SJSA1 (cell line): ENCODE results near the gene USH1C. TPM values are rescaled to one million over a fixed set of nuclear protein-coding genes. Genes with fewer than 3 reads are reported as not detected.

Source experiments
- DNase-seq, 2 experiments: peaks; one replicate each; pipeline ENCODE4 v3.0.0-alpha.2; 2015 to 2020; ENCODE audit warnings: low spot score in 2 of 2, low read depth in 1 of 2
- H3K27ac ChIP-seq: fragments of 250-450 bp; sonication (Bioruptor Pico); 2 replicates; pipeline ENCODE4 v1.5.1; 2020; ENCODE audit warnings: mild to moderate bottlenecking, moderate library complexity
- H3K27me3 ChIP-seq: fragments of 250-450 bp; sonication (Bioruptor Pico); replicated peaks from 2 replicates; pipeline ENCODE4 v1.5.1; 2020; ENCODE audit warnings: mild to moderate bottlenecking, moderate library complexity
- H3K36me3 ChIP-seq: fragments of 250-450 bp; sonication (Bioruptor Pico); 2 replicates; pipeline ENCODE4 v1.5.1; 2020; ENCODE audit warnings: mild to moderate bottlenecking
- H3K4me1 ChIP-seq: fragments of 250-450 bp; sonication (Bioruptor Pico); replicated peaks from 2 replicates; pipeline ENCODE4 v1.6.1; 2021; ENCODE audit warnings: mild to moderate bottlenecking
- H3K4me3 ChIP-seq: fragments of 250-450 bp; sonication (Bioruptor Pico); 2 replicates; pipeline ENCODE4 v1.5.1; 2020; ENCODE audit warnings: mild to moderate bottlenecking
- H3K9me3 ChIP-seq: fragments of 250-450 bp; sonication (Bioruptor Pico); replicated peaks from 2 replicates; pipeline ENCODE4 v1.5.1; 2020; ENCODE audit warnings: mild to moderate bottlenecking
- total RNA-seq: library from RNA; depleted of rRNA; stranded (reverse); fragments of >200 nt; shearing (Covaris generic); gene quantifications from 2 replicates; pipeline ENCODE4 v1.2.3, GENCODE V29; 2014

The USH1C gene
- total RNA-seq, 1 experiment from 2014 or later: not detected

DNA sequence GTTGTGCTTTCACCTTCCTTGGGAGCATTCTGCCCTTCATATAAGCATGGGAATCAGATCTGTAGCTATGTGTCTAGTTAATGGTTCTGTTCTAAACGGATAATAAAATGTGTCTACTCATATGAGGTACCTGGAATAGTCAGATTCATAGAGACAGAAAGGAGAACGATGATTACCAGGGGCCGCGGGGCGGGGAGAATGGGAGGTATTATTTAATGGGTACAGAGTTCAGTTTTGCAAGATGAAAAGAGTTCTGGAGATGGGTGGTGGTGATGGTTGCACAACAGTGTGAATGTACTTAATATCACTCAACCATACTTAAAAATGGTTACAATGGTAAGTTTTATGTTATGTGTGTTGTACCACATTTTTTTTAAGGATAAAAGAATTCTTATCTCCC is 57.6 kb downstream of the USH1C start:
- H3K4me3 ChIP-seq: no peak overlapping the region
- H3K4me1 ChIP-seq: no peaks in the 10 kb centered on the region
- peaks cover 21% of the 10 kb centered on the region for H3K27me3 ChIP-seq
- H3K36me3 ChIP-seq: no peaks in the 10 kb centered on the region
- no peak for DNase-seq
- H3K27ac ChIP-seq: no peak overlapping the region
- no peaks in the 10 kb centered on the region for H3K9me3 ChIP-seq

DNA sequence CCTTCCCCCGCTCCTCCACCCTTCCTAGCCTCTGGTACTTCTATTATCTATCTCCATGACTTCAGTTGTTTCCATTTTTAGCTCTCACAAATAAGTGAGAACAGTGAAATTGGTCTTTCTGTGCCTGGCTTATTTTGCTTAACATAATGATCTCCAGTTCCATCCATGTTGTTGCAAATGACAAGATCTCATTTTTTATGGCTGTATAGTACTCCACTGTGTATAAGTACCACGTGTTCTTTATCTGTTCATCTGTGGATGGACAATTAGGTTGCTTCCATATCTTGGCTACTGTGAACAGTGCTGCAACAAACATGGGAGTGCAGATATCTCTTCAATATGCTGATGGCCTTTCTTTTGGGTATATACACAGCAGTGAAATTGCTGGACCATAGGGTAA is 60.7 kb downstream of the USH1C start:
- Histone ChIP-seq H3K36me3 (no peaks in the 10 kb centered on the region), H3K27me3 (peaks cover 20% of the 10 kb centered on the region), H3K9me3 (no peaks in the 10 kb centered on the region), H3K4me3 (no peak overlapping the region), H3K27ac (no peak overlapping the region), H3K4me1 (no peaks in the 10 kb centered on the region)
- DNase-seq: no peak

DNA sequence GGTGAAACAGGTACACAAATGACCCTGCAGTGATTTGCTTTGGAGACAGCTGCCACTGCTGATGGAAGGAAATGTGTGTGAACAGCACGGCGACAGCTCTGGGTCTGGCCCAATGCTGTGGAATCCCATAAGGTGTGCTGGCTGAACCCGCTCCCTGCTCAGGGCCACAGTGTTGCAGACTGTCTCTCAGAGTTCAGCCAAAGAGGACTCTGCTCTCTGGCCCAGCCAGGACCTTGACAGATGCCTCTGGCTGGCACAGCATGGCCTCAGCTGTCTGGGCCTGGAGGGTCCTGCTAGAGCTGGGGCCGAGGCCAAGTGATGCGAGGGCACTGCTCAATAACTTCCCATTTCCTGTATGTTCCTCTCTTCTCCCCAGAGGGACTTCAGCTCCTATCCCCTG is 62.3 kb downstream of the USH1C start:
- H3K4me3 ChIP-seq: no peak overlapping the region
- H3K4me1 ChIP-seq: no peaks in the 10 kb centered on the region
- no peaks in the 10 kb centered on the region for H3K36me3 ChIP-seq
- H3K27me3 ChIP-seq: peaks cover 29% of the 10 kb centered on the region
- no peak for DNase-seq
- H3K27ac ChIP-seq: no peak overlapping the region
- no peaks in the 10 kb centered on the region for H3K9me3 ChIP-seq

DNA sequence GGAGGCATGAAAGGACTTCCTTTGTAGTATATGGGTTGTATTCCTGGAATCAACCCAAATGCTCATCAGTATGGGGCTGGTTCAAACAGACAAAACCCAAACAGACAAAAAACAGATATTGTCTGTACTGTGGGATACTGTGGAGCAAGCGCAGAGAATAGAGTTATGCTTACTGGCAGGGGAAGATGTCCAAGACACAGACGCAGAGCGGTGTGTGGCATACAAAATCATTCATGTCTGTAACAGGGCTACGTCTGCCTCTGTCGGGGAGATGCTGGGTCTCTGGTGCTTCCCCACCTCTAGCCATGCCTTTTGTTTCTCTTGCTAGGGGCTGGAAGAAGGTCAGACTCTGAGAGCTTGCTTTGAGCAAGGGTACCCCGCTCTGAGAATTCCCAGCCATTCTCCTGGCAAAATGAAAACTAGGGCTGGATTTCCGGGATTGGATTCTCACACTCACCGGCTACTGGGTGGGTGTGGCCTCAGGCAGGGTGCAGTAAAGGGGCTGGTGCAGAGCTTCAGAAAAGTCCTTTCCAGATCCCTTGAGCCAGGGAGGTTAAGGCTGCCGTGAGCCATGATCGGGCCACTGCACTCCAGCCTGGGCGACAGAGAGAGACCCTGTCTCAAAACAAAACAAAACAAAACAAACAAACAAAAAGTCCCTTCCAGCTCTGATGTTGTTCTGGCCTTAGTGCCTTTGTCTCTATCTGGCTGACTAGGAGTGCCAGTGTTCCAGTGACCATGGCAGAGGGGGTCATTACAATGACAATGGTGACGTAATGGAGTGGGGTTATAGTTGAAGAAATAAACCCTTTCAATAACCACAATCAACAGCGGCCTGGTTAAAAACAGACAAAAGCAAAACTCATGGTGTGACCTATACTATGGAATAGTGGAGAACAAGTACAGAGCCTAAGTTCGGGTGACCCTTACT is 64.7 kb downstream of the USH1C start:
- no peaks in the 10 kb centered on the region for H3K9me3 ChIP-seq
- H3K4me1 ChIP-seq: no peaks in the 10 kb centered on the region
- DNase-seq: peak in 1 of 2 experiments; percentile 34
- no peaks in the 10 kb centered on the region for H3K36me3 ChIP-seq
- H3K4me3 ChIP-seq: no peak overlapping the region
- H3K27me3 ChIP-seq: peaks cover 46% of the 10 kb centered on the region
- H3K27ac ChIP-seq: no peak overlapping the region

DNA sequence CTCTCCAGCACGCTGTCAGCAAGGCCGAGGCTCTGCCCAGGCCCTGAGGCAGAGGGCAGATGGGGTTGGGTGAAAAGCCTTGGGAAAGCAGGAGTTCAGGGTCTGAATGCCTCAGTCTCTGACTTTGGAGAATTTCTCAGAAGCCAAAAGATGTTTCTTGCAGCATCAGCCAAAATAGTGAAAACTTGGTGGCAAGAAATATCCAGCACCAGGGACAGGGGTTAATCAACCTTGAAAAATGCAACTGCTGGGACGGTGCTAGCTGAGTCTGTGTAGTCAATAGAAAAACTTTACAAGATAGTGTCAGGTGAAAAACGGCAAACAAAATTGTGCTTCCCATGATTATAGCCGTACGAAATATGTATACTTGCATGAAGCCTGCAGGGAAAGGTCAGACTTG is 66.1 kb downstream of the USH1C start:
- Histone ChIP-seq H3K4me1 (no peaks in the 10 kb centered on the region), H3K9me3 (no peaks in the 10 kb centered on the region), H3K27ac (no peak overlapping the region), H3K4me3 (no peak overlapping the region), H3K36me3 (no peaks in the 10 kb centered on the region), H3K27me3 (peaks cover 43% of the 10 kb centered on the region)
- no peak for DNase-seq

DNA sequence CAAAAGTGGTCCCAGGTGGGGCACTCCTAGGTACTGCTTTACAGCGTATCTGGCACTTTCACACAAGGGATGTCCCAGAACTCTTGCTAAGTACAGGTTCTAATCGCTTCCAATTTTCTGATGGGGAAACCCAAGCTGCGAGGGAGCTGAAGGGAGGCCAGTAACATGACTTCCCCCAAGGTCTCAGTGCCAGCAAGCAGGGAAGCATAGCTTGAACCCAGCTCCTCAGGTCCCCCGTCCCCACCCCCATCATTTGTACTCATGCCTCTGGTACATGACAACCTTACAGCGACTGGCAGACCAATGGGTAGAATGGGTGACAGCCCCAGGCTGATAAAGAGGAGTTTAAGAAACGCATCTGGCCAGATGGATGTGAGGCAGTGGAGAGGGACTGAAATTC is 66.9 kb downstream of the USH1C start:
- H3K27me3 ChIP-seq: peaks cover 43% of the 10 kb centered on the region
- no peak for DNase-seq
- H3K4me1 ChIP-seq: no peaks in the 10 kb centered on the region
- H3K27ac ChIP-seq: no peak overlapping the region
- H3K36me3 ChIP-seq: no peaks in the 10 kb centered on the region
- no peak overlapping the region for H3K4me3 ChIP-seq
- no peaks in the 10 kb centered on the region for H3K9me3 ChIP-seq

DNA sequence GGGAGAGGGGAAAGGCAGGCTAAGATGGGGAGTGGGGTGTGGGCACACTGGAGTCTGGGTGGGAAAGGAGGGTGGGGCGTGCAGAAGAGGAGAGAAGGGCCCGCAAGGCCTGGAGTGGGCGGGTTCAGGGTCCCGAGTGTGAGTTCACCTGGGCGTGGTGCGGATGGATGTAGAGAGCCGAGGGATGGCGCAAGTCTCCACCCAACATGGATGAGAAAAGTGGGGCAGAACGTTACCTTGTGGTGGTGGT is 67.2 kb downstream of the USH1C start:
- Histone ChIP-seq H3K4me3 (no peak overlapping the region), H3K27me3 (peaks cover 43% of the 10 kb centered on the region)

DNA sequence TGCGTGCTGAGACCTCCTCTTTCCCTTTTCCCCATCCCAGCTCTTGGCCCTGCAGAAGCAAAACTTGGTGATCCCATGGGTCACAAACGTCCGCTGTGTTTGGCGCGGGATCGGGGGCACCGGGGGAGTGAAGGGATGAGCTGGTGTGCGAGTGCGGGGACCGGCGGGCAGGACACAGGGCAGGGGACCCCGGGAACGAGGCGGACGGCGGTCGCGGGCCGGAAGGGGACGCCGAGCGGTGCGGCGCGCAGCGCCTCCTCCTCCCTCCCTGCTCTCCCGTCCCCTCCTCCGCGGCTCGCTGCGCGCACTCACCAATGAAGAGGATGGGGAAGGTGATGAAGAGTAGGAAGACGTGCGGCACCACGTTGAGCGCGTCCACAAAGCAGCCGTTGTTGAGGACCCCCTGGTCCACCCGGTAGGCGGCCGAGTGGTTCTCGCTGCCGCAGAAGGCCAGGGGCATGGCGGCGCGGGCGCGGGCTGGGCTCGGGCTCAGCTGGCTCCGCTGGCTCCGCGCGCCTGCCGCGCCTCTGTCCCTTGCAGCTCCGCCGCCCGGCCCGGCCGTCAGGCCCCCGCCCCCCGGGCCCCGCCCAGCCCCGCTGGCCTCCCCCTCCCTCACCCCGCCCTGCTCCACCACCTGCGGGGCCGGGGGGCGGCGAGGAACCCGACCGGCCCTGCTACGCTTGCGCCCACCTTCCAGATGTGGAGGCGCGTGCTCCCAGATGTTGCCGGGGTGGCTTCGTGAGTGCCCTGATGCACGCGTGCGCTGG is 67.7 kb downstream of the USH1C start, which contains the start of gene ABCC8:
Gene ABCC8, minus strand, starts transcription at position 529 of the 767 bp plus-strand sequence. Its CDS starts 69 bp downstream, at position 460.
- H3K27me3 ChIP-seq: peaks cover 47% of the 10 kb centered on the region

More for the DNA sequence above, 67.2 kb downstream of the USH1C start:
- Histone ChIP-seq H3K4me1 (no peaks in the 10 kb centered on the region), H3K27ac (no peak overlapping the region), H3K36me3 (no peaks in the 10 kb centered on the region), H3K9me3 (no peaks in the 10 kb centered on the region)
- no peak for DNase-seq

DNA sequence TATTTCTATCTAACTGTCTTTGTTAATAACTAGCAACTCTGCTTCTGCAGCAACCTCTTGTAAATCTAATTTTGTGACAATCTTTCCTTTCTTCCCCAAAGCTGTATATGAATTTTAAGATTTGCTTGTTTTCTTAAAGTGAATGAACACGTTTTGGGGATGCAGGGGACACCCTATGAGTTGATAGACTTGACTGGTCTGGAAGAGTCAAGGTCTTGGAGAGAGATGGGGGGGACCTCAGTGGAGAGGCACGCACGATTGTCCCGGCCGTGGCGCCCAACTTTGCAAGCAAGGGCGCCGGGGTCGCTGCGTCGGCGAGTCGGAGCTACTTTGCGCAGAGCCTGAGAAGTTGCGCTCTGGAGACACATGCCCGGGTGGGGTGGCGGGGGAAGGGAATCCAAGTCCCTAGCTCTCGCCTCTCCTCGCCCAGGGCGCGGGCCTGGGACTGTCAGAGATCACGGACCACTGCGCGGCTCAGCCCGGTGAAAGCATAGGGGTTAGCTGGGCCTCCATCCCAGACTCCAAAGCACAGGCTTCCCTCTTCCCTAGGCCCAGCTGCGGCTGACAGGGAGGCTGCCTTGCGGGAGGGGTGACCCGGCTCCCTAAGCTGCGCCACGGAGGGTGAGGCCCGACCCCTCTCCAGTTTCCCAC is 68.4 kb downstream of the USH1C start:
- no peak for DNase-seq
- peaks cover 50% of the 10 kb centered on the region for H3K27me3 ChIP-seq
- no peak overlapping the region for H3K4me3 ChIP-seq
- H3K36me3 ChIP-seq: no peaks in the 10 kb centered on the region
- no peaks in the 10 kb centered on the region for H3K4me1 ChIP-seq
- H3K27ac ChIP-seq: no peak overlapping the region
- H3K9me3 ChIP-seq: no peaks in the 10 kb centered on the region

More for the DNA sequence above, 67.7 kb downstream of the USH1C start, which contains the start of gene ABCC8:
- Histone ChIP-seq H3K36me3 (no peaks in the 10 kb centered on the region), H3K4me1 (no peaks in the 10 kb centered on the region), H3K4me3 (no peak within 1 kb of the TSS), H3K27ac (no peak within 1 kb of the TSS), H3K9me3 (no peaks in the 10 kb centered on the region)
- no peak for DNase-seq

DNA sequence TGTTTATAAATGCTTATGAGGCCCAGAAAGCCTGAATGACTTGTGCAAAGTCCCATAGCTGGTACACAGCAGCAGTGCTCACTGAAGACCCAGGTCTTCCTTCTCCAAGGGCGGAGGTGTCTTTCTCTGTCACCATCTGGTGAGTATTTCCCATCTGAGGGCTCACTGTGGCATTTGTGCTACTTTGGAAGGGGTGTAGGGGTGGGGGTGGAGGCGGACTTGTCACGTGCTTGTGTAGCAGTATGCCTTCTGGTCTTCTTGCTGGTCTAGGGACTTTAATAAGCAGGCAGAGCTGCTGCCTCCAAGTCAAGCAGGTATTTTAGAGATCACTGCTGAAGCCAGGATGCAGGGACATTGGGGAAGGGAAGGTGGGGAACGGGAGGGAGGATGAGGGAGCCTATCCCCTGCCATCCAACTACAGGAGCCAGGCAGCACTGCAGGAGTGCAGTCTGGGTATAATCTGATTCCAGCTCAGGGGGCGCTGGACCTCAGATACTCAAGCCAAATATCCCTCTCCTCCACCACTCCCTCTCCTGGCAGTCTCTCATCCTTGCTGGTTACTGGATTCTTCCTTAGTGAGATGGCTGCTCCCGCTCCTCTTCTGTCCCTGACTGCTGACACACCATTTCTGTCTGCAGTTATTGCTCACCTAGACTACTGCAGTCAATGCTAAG is 71.0 kb downstream of the USH1C start:
- Histone ChIP-seq H3K36me3 (no peaks in the 10 kb centered on the region), H3K27ac (no peak overlapping the region), H3K9me3 (no peaks in the 10 kb centered on the region), H3K4me1 (no peaks in the 10 kb centered on the region), H3K4me3 (no peak overlapping the region), H3K27me3 (peaks cover 38% of the 10 kb centered on the region)
- no peak for DNase-seq

DNA sequence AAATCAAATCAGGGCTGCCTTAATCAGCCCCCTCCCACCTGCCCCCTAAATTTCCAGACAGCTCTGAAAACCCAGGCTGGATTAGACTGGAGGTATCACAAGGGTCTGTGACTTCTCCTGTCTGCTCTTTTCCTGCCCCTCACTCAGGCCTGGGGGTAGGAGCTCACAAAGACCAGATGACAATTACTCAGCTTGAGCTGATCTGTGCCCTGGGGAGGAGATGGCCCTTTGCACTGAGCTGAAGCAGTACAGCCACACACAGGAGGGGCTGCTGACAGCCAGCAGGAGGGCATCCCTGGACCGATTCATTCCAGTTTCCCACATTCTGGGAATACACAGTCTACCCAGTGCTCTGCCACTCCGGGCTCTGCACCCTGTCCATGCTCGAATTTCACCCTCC is 71.7 kb downstream of the USH1C start:
- no peak overlapping the region for H3K27ac ChIP-seq
- H3K4me1 ChIP-seq: no peaks in the 10 kb centered on the region
- peaks cover 30% of the 10 kb centered on the region for H3K27me3 ChIP-seq
- no peak for DNase-seq
- H3K36me3 ChIP-seq: no peaks in the 10 kb centered on the region
- H3K4me3 ChIP-seq: no peak overlapping the region
- H3K9me3 ChIP-seq: no peaks in the 10 kb centered on the region

DNA sequence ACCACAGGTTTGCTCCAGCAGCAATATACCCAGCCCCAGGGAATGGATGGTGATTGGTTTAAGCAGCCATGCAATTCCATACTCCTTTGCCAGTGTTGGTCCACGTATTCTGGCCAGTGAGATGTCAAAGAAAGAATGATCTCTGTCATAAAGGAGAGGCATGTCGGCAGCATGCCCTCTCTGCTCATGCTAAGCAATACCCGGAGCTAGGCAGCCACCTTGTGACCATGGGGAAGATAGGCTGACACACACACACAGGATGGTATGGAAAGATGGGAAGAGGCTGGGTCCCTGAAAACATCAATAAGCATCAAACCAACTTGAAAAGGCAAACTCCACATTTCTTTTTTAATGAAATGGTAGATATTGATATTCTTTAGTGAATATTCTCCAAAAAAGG is 72.7 kb downstream of the USH1C start:
- no peak for DNase-seq
- no peak overlapping the region for H3K27ac ChIP-seq
- no peak overlapping the region for H3K4me3 ChIP-seq
- H3K27me3 ChIP-seq: peaks cover 27% of the 10 kb centered on the region
- H3K4me1 ChIP-seq: no peaks in the 10 kb centered on the region
- no peaks in the 10 kb centered on the region for H3K9me3 ChIP-seq
- no peaks in the 10 kb centered on the region for H3K36me3 ChIP-seq

DNA sequence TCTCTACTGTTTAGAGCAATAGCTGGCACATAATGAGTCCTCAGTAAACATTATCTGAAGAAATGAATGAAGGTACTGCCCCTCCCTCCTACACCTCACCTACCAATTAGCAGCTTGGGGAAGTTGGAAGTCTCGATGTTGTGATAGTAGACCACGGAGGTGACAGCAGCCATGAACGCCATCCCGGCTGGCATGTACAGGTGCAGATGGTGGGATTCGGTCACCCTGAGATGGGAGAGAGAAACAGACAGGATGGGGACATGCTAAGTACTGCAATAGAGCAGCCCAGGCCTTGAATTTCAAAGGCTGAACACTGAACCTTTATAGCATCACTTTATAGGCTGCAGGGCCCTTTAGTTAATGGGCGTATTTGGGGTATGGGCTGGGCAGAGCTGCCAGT is 74.2 kb downstream of the USH1C start:
- H3K27me3 ChIP-seq: peaks cover 21% of the 10 kb centered on the region
- H3K9me3 ChIP-seq: no peaks in the 10 kb centered on the region
- no peak overlapping the region for H3K4me3 ChIP-seq
- DNase-seq: no peak
- no peak overlapping the region for H3K27ac ChIP-seq
- H3K36me3 ChIP-seq: no peaks in the 10 kb centered on the region
- H3K4me1 ChIP-seq: no peaks in the 10 kb centered on the region
